Fibroblast of villous mesenchyme (primary cell): ENCODE results near the gene SPATC1L. TPM values are rescaled to one million over a fixed set of nuclear protein-coding genes. Genes with fewer than 3 reads are reported as not detected.
A peak's percentile ranks its signal among the peaks of the same experiment; 100 is the strongest.

Experiments used
- DNase-seq: peaks from one replicate; pipeline ENCODE4 v3.0.0-alpha.2; 2010; ENCODE audit warnings: low read depth
- H3K4me3 ChIP-seq: 2 replicates; pipeline ENCODE4 v1.5.1; 2011; ENCODE audit warnings: low read depth, mild to moderate bottlenecking, low read length
- CTCF ChIP-seq: IDR thresholded peaks from 2 replicates; pipeline ENCODE4 v1.5.1; 2012; ENCODE audit warnings: low read depth, mild to moderate bottlenecking, low read length; ENCODE audit not compliant: insufficient read depth
- total RNA-seq: library from RNA; depleted of rRNA; stranded (reverse); fragments of >200 nt; gene quantifications from 2 replicates; pipeline ENCODE4 v1.2.3, GENCODE V29; 2012

SPATC1L gene
- total RNA-seq, 1 donor = 9.5 TPM

DNA sequence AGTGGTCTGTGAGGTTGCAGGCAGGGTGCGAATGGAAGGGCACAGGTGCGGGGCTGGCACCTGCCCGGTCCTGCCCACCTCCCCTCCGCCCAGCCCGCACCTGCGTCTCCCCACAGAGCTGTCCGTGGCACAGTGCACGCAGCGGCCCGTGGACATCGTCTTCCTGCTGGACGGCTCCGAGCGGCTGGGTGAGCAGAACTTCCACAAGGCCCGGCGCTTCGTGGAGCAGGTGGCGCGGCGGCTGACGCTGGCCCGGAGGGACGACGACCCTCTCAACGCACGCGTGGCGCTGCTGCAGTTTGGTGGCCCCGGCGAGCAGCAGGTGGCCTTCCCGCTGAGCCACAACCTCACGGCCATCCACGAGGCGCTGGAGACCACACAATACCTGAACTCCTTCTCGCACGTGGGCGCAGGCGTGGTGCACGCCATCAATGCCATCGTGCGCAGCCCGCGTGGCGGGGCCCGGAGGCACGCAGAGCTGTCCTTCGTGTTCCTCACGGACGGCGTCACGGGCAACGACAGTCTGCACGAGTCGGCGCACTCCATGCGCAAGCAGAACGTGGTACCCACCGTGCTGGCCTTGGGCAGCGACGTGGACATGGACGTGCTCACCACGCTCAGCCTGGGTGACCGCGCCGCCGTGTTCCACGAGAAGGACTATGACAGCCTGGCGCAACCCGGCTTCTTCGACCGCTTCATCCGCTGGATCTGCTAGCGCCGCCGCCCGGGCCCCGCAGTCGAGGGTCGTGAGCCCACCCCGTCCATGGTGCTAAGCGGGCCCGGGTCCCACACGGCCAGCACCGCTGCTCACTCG, 52.2 kb downstream of the SPATC1L start:
- no peak overlapping the region for H3K4me3 ChIP-seq
- DNase-seq = no peak
- no peak for TF ChIP-seq CTCF

DNA sequence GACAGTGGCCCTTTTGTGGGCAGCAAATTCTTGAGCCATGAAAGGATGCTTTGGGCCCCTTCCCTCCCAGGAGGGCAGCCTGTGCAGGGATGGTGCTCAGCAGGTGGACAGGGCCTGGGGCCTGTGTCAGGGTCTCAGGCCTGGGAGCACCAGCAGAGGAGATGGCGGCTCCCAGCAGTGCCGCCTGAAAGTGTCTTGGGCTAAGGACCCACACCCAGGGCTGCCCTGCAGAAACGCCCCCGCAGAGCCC, 52.7 kb downstream of the SPATC1L start:
- TF ChIP-seq CTCF = no peak
- no peak for DNase-seq
- H3K4me3 ChIP-seq = no peak overlapping the region

DNA sequence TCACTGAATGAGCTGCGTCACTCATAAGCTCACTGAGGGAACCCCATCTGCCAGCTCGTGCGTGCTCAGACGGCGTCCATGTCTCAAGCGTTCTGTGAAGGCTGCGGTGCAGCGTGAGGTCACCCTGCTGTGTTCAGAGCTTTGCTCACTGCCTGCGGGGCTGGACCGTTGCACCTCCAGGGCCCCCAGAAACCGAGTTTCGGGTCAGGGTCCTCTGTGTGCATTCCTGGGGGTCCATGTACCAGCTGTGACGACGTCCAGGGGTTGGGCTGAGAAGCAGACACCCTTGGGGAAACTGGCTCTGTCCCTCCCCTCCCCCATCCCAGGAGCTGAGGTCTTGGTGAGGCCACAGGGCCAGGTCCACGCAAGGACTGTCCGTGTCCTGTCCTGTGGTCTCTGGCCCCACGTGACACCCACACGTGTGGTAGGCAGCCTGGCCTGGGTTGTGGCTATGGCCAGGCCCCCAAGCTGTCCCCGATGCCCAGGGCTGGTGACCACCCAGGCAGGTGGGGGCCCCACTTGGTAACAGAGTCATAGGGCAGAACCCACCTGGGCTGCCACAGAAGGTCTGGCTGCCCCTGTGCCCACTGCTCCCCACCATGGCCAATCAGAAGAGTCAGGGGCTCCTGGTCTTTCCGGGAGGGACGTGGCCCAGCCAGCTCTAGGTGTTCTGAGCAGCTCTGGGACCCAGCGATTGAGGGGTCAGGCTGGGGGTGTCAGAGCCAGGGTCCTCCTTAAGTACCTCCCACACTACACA, 53.2 kb downstream of the SPATC1L start:
- no peak for TF ChIP-seq CTCF
- DNase-seq = no peak
- no peak overlapping the region for H3K4me3 ChIP-seq

DNA sequence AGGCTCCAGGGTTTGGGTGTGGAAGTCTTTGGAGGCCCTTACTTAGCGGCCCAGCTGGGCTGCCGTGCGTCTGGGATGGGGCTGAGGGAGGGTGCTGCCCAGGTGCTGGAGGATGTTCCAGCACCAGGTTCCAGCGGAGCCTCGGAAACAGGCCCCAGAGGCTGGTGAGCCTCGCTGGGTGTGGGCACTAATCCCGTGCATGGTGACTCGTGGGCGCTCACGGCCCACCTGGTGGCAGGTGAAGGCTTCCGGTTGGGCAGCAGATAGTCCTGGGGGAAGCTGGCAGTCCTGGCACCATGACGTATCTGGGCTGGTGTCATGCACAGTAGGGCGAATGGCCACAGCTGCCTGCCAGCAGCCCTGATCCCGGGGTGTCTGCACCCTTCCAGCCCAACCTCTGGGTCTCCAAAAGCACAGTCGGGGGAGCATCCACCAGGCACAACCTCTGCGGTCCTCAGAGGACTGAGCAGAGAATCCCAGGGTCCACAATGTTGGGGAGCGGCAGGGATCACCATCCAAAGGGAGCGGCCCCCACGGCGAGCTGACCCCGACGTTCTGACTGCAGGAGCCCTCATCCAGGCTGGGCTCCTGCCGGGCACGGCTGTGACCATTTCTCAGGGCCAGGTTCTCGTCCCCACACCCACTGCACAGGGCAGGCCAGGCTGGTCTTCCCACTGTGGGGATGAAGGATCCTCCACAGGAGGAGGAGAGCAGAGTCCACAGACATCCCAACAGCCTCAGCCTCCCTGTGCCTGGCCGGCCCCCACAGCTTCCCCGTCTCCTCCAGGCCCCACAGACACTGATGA, 54.2 kb downstream of the SPATC1L start:
- DNase-seq = no peak
- no peak for TF ChIP-seq CTCF
- H3K4me3 ChIP-seq = no peak overlapping the region

DNA sequence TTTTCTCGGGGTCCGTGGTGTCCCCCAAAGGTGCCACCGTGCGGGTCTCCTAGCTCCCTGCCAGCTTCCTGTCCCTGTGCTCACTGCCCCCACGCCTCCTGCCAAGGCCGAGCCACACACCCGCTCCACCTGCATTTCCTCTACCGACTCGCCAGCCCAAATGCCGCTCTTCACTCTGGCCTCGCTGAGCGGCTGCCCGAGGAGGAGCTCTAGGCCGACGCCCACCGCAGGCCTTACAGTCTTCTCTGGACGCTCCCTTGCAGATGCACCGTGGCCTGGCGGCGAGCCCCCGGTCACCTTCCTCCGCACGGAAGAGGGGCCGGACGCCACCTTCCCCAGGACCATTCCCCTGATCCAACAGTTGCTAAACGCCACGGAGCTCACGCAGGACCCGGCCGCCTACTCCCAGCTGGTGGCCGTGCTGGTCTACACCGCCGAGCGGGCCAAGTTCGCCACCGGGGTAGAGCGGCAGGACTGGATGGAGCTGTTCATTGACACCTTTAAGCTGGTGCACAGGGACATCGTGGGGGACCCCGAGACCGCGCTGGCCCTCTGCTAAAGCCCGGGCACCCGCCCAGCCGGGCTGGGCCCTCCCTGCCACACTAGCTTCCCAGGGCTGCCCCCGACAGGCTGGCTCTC, 55.2 kb downstream of the SPATC1L start:
- no peak overlapping the region for H3K4me3 ChIP-seq
- no peak for DNase-seq
- no peak for TF ChIP-seq CTCF

DNA sequence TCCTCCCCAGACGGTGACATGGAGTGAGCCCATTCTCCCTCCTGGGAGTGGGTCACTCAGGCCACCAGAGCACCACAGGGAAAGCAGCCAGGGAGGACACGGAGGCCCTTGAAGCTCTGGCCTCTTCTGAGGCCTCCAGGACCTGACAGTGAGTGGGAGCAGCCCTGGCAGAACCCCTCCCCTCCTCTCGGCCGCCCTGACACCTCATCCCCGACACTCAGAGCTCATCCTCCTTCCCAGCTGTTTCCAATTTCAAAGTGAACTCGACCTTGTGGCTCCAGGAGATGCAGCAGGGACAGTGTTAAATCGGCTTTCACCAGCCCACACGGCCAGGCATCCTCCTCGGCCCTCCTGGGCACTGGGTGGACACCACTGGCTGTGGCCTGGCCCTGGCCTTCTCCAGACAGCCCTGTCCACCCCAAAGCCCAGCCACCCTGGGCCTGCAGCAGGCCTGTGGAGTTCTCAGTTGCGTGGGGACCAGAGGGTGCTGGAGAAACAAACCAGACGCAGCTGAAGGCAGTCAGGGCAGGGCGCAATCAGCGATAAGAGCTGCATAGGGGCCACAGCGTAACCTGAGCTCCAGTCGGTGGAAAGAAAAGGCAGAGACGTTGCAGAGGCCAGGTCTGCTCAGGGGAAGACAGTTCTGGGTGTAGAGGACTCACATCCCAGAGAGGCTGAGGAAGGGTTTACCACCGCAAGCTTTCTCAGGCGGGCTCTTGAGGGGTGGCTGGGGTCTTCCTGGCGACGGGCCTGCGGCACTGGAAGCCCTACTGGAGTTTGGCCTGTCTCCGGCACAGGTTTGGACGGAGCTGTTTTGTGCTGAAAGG, 55.9 kb downstream of the SPATC1L start:
- no peak for TF ChIP-seq CTCF
- DNase-seq = peak; percentile 76
- no peak overlapping the region for H3K4me3 ChIP-seq
